Kidney (tissue), 14 donors: ENCODE measurements around the gene COQ9. TPM values are rescaled to one million over a fixed set of nuclear protein-coding genes. Genes with fewer than 3 reads are reported as not detected.

Experiments
- DNase-seq, 5 donors: peaks; one replicate each; pipeline ENCODE4 v3.0.0-alpha.2; 2013 to 2020
- FAIRE-seq: peaks from 2 replicates; lab custom pipeline; 2012; peaks lifted over from hg19 to GRCh38; lab: Jason Lieb, UNC
- H3K27ac ChIP-seq, 2 donors: one replicate each; pipeline ENCODE4 v1.7.0; 2013; ENCODE audit warnings: low read depth in 2 of 2, low read length in 2 of 2, inconsistent platforms in 1 of 2
- H3K27me3 ChIP-seq: one replicate; pipeline ENCODE4 v1.7.1; 2013; ENCODE audit warnings: low read length, inconsistent platforms; ENCODE audit not compliant: control insufficient read depth, insufficient read depth
- H3K36me3 ChIP-seq, 3 donors: one replicate each; pipeline versions ENCODE4 v1.7.0 to v1.7.1; 2013; ENCODE audit warnings: low read length in 3 of 3, control low read depth in 1 of 3, inconsistent platforms in 1 of 3; ENCODE audit not compliant: insufficient read depth in 3 of 3, control insufficient read depth in 2 of 3
- H3K4me1 ChIP-seq, 3 donors: one replicate each; pipeline versions ENCODE4 v1.7.0 to v1.7.1; 2013; ENCODE audit warnings: low read length in 3 of 3, inconsistent platforms in 1 of 3, low read depth in 1 of 3; ENCODE audit not compliant: control insufficient read depth in 2 of 3, insufficient read depth in 2 of 3
- H3K4me3 ChIP-seq, 3 donors: one replicate each; pipeline versions ENCODE4 v1.7.0 to v1.8.1; 2013; ENCODE audit warnings: low read length in 3 of 3, control low read depth in 1 of 3, inconsistent platforms in 1 of 3
- H3K9ac ChIP-seq, 3 donors: one replicate each; pipeline versions ENCODE4 v1.7.0 to v1.7.1; 2013; ENCODE audit warnings: low read length in 3 of 3, control low read depth in 1 of 3, inconsistent platforms in 1 of 3
- H3K9me3 ChIP-seq, 3 donors: one replicate each; pipeline versions ENCODE4 v1.7.0 to v1.7.1; 2013; ENCODE audit warnings: low read length in 3 of 3, control low read depth in 1 of 3, inconsistent platforms in 1 of 3; ENCODE audit not compliant: control insufficient read depth in 2 of 3, insufficient read depth in 1 of 3
- CTCF ChIP-seq: IDR thresholded peaks from 3 replicates; pipeline ENCODE4 v1.5.1; 2012; ENCODE audit warnings: mild to moderate bottlenecking, moderate library complexity, borderline replicate concordance; ENCODE audit not compliant: insufficient read depth; ENCODE audit errors: extremely low read depth
- intact Hi-C: fragments of 100-400 bp; cut with DNase I; formaldehyde crosslinking; loops from one replicate; pipeline ENCODE4 v1.11.1; 2022
- polyA plus RNA-seq: library from polyadenylated mRNA; stranded (reverse); fragments of 350-450 nt; fragmentation: Illumina TruSeq; extraction: RNeasy Lipid Tissue Mini Kit (QIAGEN cat#74804); gene quantifications from one replicate; pipeline ENCODE4 v1.2.3, GENCODE V29; 2014; ENCODE audit warnings: low read depth, low replicate concordance; ENCODE audit not compliant: insufficient read depth
- total RNA-seq: library from RNA; stranded (reverse); fragmentation: NEBNext Ultra II Directional; extraction: Animal tissue kit (Norgen Biotek cat#: 25700); gene quantifications from one replicate; pipeline ENCODE4 v1.2.1, GENCODE V29; 2021
- donor health status: control.
- donor health status: control.
- donor health status: control.
- donor health status: control.
- donor health status: control.
- donor health status: DM: yes; HTN: yes; CAD: no.
- donor health status: Normal renal cell carcinoma (clear cell type).

Gene COQ9
- total and polyA plus RNA-seq, 2 donors from 2014 or later: 78.0 to 200 TPM

DNA sequence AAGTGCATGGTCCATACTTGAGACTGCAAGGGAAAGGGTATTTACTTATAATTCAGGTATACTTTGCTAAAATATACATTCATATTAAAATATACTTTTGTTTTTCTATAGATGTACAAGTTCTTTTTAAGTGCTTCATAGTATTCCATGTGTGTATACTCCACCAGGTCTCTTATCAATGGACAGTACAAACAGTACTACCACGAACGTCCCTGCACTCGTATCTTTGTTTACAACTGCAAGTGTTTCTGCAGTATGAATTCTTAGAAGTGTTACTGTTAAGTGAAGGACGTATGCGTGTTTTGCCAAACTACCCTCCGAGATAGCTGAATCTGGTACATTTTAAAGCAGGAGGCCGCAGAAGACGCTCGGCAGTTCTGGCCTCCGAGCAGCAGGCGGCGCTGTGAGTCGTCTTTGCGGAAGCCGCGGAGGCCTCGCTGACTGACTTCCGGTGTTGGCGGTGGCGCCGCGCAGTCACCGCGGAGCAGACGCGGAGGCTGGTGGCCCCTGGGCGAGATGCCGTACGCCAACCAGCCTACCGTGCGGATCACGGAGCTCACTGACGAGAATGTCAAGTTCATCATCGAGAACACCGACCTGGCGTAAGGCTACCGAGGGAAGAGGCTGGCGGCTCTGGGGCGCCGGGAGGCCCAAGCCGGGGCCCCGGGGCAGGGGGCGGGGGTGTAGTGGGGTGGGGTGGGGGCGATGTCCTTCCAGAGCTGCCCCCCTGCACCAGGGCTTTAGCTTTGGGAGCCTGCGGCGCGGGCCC lies 15.1 kb downstream of the COQ9 start, which contains the start of gene POLR2C:
POLR2C (plus strand) TSS at position 471 of the 769 bp plus-strand sequence; CDS start at position 517, 46 bp downstream.
- peak within 1 kb of the TSS; percentile 76 to 92 (median 89) for H3K4me3 ChIP-seq
- peak within 1 kb of the TSS; percentile 51 to 71 for H3K27ac ChIP-seq
- peaks cover 0 to 19% (median 4%) of the 10 kb centered on the region in 3 donors for H3K4me1 ChIP-seq
- H3K36me3 ChIP-seq: peaks cover 11 to 59% (median 46%) of the 10 kb centered on the region in 3 donors
- peak within 1 kb of the TSS; percentile 85 to 90 (median 86) for H3K9ac ChIP-seq
- TF ChIP-seq CTCF: peak; percentile 95
- DNase-seq (peak; percentile 90 to 95 (median 92)), FAIRE-seq (no peak)
- no peaks in the 10 kb centered on the region for H3K27me3 ChIP-seq
- intact Hi-C loops: no loop called here
- no peaks in the 10 kb centered on the region for H3K9me3 ChIP-seq

- H3K27me3 ChIP-seq: no peaks in the 10 kb centered on the region
- FAIRE-seq (no peak), DNase-seq (no peak)
- H3K4me1 ChIP-seq: peaks cover 0 to 19% (median 4%) of the 10 kb centered on the region in 3 donors
- H3K4me3 ChIP-seq: peak overlapping the region; percentile 76 to 92 (median 89)
- no peak for TF ChIP-seq CTCF
- intact Hi-C loops: no loop called here
- H3K27ac ChIP-seq: peak overlapping the region; percentile 18 to 71
- peak overlapping the region; percentile 85 to 90 (median 86) for H3K9ac ChIP-seq
- peaks cover 11 to 57% (median 41%) of the 10 kb centered on the region in 3 donors for H3K36me3 ChIP-seq
- no peaks in the 10 kb centered on the region for H3K9me3 ChIP-seq
These were observed 15.7 kb downstream of the COQ9 start for GRCh38 chr16:57462978-57463362.

DNA sequence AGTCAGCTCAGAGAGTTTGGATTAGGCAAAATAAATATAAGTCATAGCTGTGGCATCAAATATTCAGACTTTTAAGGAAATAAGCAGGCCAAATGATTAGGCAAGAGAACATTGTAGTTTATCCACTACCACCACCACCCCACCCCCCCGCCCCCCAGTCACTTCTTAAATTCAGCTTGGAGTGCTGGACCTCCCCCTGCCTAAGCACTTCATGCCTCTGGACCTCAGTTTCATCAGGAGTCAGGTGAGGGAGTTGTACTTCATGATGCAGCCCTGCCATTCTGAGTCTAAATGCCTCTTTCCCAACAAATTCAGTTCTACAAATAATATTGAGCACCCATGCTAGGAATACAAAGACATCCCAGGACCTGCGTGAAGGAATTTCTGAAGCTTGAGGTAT lies 17.2 kb downstream of the COQ9 start:
- Histone ChIP-seq H3K27ac (no peak overlapping the region), H3K27me3 (no peaks in the 10 kb centered on the region), H3K9me3 (no peaks in the 10 kb centered on the region), H3K4me3 (no peak overlapping the region), H3K4me1 (peaks cover 0 to 20% (median 4%) of the 10 kb centered on the region in 3 donors), H3K36me3 (peaks cover 11 to 57% (median 41%) of the 10 kb centered on the region in 3 donors), H3K9ac (no peak overlapping the region)
- DNase-seq (no peak), FAIRE-seq (no peak)
- no peak for TF ChIP-seq CTCF
- intact Hi-C loops: no loop called here
